Fibroblast of lung (primary cell): ENCODE data around the gene ARSK. TPM values are rescaled to one million over a fixed set of nuclear protein-coding genes. Genes with fewer than 3 reads are reported as not detected.
A peak's percentile ranks its signal among the peaks of the same experiment; 100 is the strongest.

Source experiments
- DNase-seq, 2 donors: peaks; one replicate each; pipeline versions ENCODE4 v3.0.0 to v3.0.0-alpha.2; 2010; ENCODE audit warnings: low read depth in 2 of 2
- H2AFZ ChIP-seq: 2 replicates; pipeline ENCODE4 v1.5.1; 2012; ENCODE audit warnings: low read length, control low read depth, inconsistent platforms
- H3K27ac ChIP-seq: 2 replicates; pipeline ENCODE4 v1.5.1; 2011; ENCODE audit warnings: low read length, control low read depth; ENCODE audit not compliant: insufficient read depth
- H3K27me3 ChIP-seq: 2 replicates; pipeline ENCODE4 v1.5.1; 2011; ENCODE audit warnings: mild to moderate bottlenecking, low read length; ENCODE audit not compliant: control insufficient read depth, insufficient read depth
- H3K36me3 ChIP-seq: 2 replicates; pipeline ENCODE4 v1.5.1; 2011; ENCODE audit warnings: low read length; ENCODE audit not compliant: control insufficient read depth, insufficient read depth
- H3K4me1 ChIP-seq: 2 replicates; pipeline ENCODE4 v1.5.1; 2011; ENCODE audit warnings: low read length; ENCODE audit not compliant: control insufficient read depth, insufficient read depth; ENCODE audit errors: extremely low read depth
- H3K4me2 ChIP-seq: 2 replicates; pipeline ENCODE4 v1.5.1; 2011; ENCODE audit warnings: low read length, control low read depth; ENCODE audit not compliant: insufficient read depth; ENCODE audit errors: extremely low read depth
- H3K4me3 ChIP-seq, 4 experiments: fragments of 200-600 bp in 1 of 4; sonication (generic) in 1 of 4; replicated peaks in 1 of 4; 2 replicates each; pipeline ENCODE4 v1.5.1; 2011 to 2016; ENCODE audit warnings: low read length in 4 of 4, low read depth in 3 of 4, mild to moderate bottlenecking in 3 of 4, control low read depth in 2 of 4, inconsistent platforms in 1 of 4, mixed read lengths in 1 of 4; ENCODE audit not compliant: insufficient read depth in 1 of 4; ENCODE audit errors: control extremely low read depth in 1 of 4
- H3K79me2 ChIP-seq: 2 replicates; pipeline ENCODE4 v1.5.1; 2012; ENCODE audit warnings: mild to moderate bottlenecking, low read length, inconsistent platforms; ENCODE audit not compliant: control insufficient read depth, insufficient read depth
- H3K9ac ChIP-seq: 2 replicates; pipeline ENCODE4 v1.5.1; 2011; ENCODE audit warnings: mild to moderate bottlenecking, low read length, control low read depth; ENCODE audit not compliant: insufficient read depth
- H3K9me3 ChIP-seq: 2 replicates; pipeline ENCODE4 v1.5.1; 2012; ENCODE audit warnings: low read depth, low read length; ENCODE audit not compliant: control insufficient read depth, insufficient read depth
- H4K20me1 ChIP-seq: 2 replicates; pipeline ENCODE4 v1.5.1; 2011; ENCODE audit warnings: low read length; ENCODE audit not compliant: control insufficient read depth, insufficient read depth; ENCODE audit errors: extremely low read depth
- CTCF ChIP-seq, 2 donors: IDR thresholded peaks in 1 of 2; conservative IDR thresholded peaks in 1 of 2; 1 replicate in 1 of 2; 2 replicates in 1 of 2; pipeline ENCODE4 v1.5.1; 2011 to 2012; ENCODE audit warnings: low read length in 2 of 2, control low read depth in 1 of 2, inconsistent platforms in 1 of 2, low read depth in 1 of 2, mild to moderate bottlenecking in 1 of 2
- EZH2 ChIP-seq: IDR thresholded peaks from 2 replicates; pipeline ENCODE4 v1.5.1; 2012; ENCODE audit warnings: low read length, control low read depth, mild to moderate bottlenecking; ENCODE audit errors: missing control alignments
- polyA plus RNA-seq, 2 donors: library from polyadenylated mRNA; depleted of rRNA in 1 of 2; stranded (reverse) in 1 of 2; unstranded in 1 of 2; fragments of >200 nt; gene quantifications; 2 replicates each; pipeline ENCODE4 v1.2.1, GENCODE V29; 2011 to 2012; ENCODE audit warnings: missing spikeins in 1 of 2
- total RNA-seq: library from RNA; depleted of rRNA; stranded (reverse); fragments of >200 nt; gene quantifications from 2 replicates; pipeline ENCODE4 v1.2.1, GENCODE V29; 2014

Gene ARSK
- total and polyA plus RNA-seq, 2 donors (not counting 1 experiment from before 2014, with no cell fraction given): 19.3 to 37.3 TPM

DNA sequence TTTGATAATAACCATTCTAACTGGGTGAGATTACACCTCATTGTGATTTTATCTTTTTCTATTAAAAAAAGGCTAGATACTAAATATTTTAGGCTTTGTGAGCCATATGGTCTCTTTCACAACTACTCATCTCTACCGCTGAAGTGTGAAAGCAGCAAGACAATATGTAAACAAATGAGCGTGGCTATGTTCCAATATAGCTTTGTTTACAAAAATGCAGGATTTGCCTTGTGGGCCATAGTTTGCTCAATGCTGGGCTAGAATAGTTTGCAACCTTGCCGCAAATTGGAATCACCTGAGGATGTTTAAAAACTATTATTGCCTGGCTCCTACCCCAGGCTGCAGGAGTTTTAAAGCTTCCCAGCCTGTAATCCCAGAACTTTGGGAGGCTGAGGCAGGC, 54.8 kb downstream of the ARSK start:
- H3K36me3 ChIP-seq: no peaks in the 10 kb centered on the region
- H3K4me3 ChIP-seq: no peak overlapping the region
- no peaks in the 10 kb centered on the region for H3K79me2 ChIP-seq
- no peak overlapping the region for H2AFZ ChIP-seq
- no peaks in the 10 kb centered on the region for H3K27me3 ChIP-seq
- no peak overlapping the region for H3K27ac ChIP-seq
- no peaks in the 10 kb centered on the region for H3K9me3 ChIP-seq
- H3K4me2 ChIP-seq: no peak overlapping the region
- no peak overlapping the region for H3K9ac ChIP-seq
- no peaks in the 10 kb centered on the region for H4K20me1 ChIP-seq
- TF ChIP-seq CTCF (conservative IDR thresholded peaks at IDR 0.05 in 1 of 2, IDR thresholded peaks at IDR 0.05 in 1 of 2; ENCODE audit: low read depth in 1 of 2, low read length in 2 of 2) (no peak), EZH2 (no peak)
- peak in 1 of 2 donors; percentile 27 for DNase-seq
- H3K4me1 ChIP-seq: no peaks in the 10 kb centered on the region

- H3K27me3 ChIP-seq: no peaks in the 10 kb centered on the region
- H3K4me2 ChIP-seq: no peak overlapping the region
- no peak overlapping the region for H2AFZ ChIP-seq
- no peaks in the 10 kb centered on the region for H3K4me1 ChIP-seq
- H3K79me2 ChIP-seq: no peaks in the 10 kb centered on the region
- H3K4me3 ChIP-seq: no peak overlapping the region
- TF ChIP-seq CTCF (conservative IDR thresholded peaks at IDR 0.05 in 1 of 2, IDR thresholded peaks at IDR 0.05 in 1 of 2; ENCODE audit: low read depth in 1 of 2, low read length in 2 of 2) (no peak), EZH2 (no peak)
- no peaks in the 10 kb centered on the region for H3K36me3 ChIP-seq
- no peaks in the 10 kb centered on the region for H3K9me3 ChIP-seq
- no peaks in the 10 kb centered on the region for H4K20me1 ChIP-seq
- no peak overlapping the region for H3K27ac ChIP-seq
- no peak for DNase-seq
- no peak overlapping the region for H3K9ac ChIP-seq
Measured at GRCh38 chr5:95610546-95610945, 55.6 kb downstream of the ARSK start.

GRCh38 chr5:95611396-95611795, 56.5 kb downstream of the ARSK start:
- no peak overlapping the region for H3K4me2 ChIP-seq
- H3K4me1 ChIP-seq: no peaks in the 10 kb centered on the region
- H3K9me3 ChIP-seq: no peaks in the 10 kb centered on the region
- no peak overlapping the region for H3K27ac ChIP-seq
- DNase-seq: no peak
- no peaks in the 10 kb centered on the region for H3K27me3 ChIP-seq
- no peak overlapping the region for H3K4me3 ChIP-seq
- no peaks in the 10 kb centered on the region for H3K36me3 ChIP-seq
- H3K9ac ChIP-seq: no peak overlapping the region
- H4K20me1 ChIP-seq: no peaks in the 10 kb centered on the region
- TF ChIP-seq EZH2: no peak
- TF ChIP-seq CTCF (conservative IDR thresholded peaks at IDR 0.05 in 1 of 2, IDR thresholded peaks at IDR 0.05 in 1 of 2; ENCODE audit: low read depth in 1 of 2, low read length in 2 of 2): no peak
- no peaks in the 10 kb centered on the region for H3K79me2 ChIP-seq
- H2AFZ ChIP-seq: no peak overlapping the region
